Lower leg skin (tissue), 4 donors: ENCODE measurements around the gene ELOA. TPM values are rescaled to one million over a fixed set of nuclear protein-coding genes. Genes with fewer than 3 reads are reported as not detected.

Source experiments
- DNase-seq, 2 donors: peaks; one replicate each; pipeline ENCODE4 v3.0.0-alpha.2; 2019; ENCODE audit warnings: low spot score in 2 of 2
- H3K4me3 ChIP-seq: fragments of 200-600 bp; sonication (generic); 2 replicates; pipeline ENCODE4 v1.5.1; 2017; ENCODE audit warnings: mild to moderate bottlenecking, low read depth; ENCODE audit not compliant: poor library complexity, severe bottlenecking
- CTCF ChIP-seq, 3 donors: fragments of 450-650 bp; IDR thresholded peaks; one replicate each; pipeline ENCODE4 v1.5.1; 2016; ENCODE audit warnings: antibody characterized with exemption in 3 of 3, mild to moderate bottlenecking in 3 of 3, moderate library complexity in 2 of 3
- POLR2A ChIP-seq, 2 donors: fragments of 450-650 bp; IDR thresholded peaks; one replicate each; pipeline ENCODE4 v1.6.1; 2016 to 2017; ENCODE audit warnings: antibody characterized with exemption in 2 of 2, mild to moderate bottlenecking in 1 of 2, moderate library complexity in 1 of 2
- WGBS, 2 donors: methylation state at CpG; one replicate each; pipeline ENCODE4 v1.1.5; 2018; 5-methylcytosine and 5-hydroxymethylcytosine counted together
- intact Hi-C: fragments of 100-400 bp; cut with DNase I; formaldehyde crosslinking; loops from one replicate; pipeline ENCODE4 v1.15.0; 2023; ENCODE audit warnings: low total_unique reads
- total RNA-seq, 4 donors: library from RNA; depleted of rRNA; stranded (reverse); fragments of >200 nt; gene quantifications; one replicate each; pipeline ENCODE4 v1.1.0, GENCODE V29; 2016

The ELOA gene
- total RNA-seq, 4 donors from 2014 or later, result 33.6 to 40.4 (median 39.9) TPM

DNA sequence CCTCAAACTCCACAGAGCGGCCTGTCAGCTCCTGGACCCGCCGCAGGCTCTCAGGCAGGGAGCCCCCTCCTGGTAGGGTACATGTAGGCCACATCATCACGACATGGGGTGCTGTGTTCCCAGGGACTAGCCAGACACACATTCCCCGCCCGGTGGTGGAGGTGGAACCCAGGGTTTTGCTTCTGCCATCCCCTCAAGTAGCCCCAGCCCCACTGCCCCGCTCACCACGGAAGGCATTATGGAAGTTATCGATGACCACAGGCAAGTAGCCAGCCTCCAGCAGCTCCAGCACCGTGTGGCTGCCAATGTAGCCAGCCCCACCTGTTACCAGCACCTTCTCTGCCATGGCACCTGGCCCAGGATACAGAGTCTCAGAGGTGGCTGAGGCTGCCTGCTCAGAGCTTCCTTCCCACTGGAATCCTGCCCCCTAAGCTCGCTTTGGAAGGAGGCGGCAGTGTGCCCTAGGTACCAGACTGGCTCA is 55.4 kb downstream of the ELOA start:
- 80 to 83% methylated on average over 12 of the region's 12 CpGs for WGBS, 2 donors
- H3K4me3 ChIP-seq, result no peak overlapping the region
- TF ChIP-seq CTCF (IDR thresholded peaks at IDR 0.05) (no peak), POLR2A (IDR thresholded peaks at IDR 0.05) (no peak)
- intact Hi-C loops, result no loop called here
- no peak for DNase-seq

DNA sequence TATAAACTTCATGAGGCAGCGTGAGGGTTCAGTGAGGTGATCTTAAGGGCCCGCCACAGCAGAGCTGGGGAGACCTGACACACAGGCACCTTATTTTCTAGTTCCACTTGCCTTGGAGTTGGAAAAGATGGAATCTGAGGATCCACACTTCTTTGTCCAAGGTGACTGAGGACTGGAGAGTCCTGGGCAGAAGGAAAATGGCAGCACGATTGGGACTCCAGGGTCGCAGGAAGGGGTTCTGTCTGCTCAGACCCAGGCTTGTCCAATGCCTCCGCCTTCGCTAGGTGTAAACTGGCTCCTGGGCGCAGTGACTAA is 55.9 kb downstream of the ELOA start:
- 57 to 58% methylated on average over 7 of the region's 7 CpGs for WGBS, 2 donors

GRCh38 chr1:23799570-23800399 is 56.5 kb downstream of the ELOA start:
- H3K4me3 ChIP-seq, result peak overlapping the region; percentile 41
- TF ChIP-seq POLR2A (IDR thresholded peaks at IDR 0.05) (no peak), CTCF (IDR thresholded peaks at IDR 0.05) (no peak)
- intact Hi-C loops, result no loop called here
- peak; percentile 64 to 93 for DNase-seq
- 1 to 4% methylated on average over 17 to 40 of the region's 48 CpGs for whole genome bisulfite sequencing, 2 donors

More for the DNA sequence above, 55.9 kb downstream of the ELOA start:
- DNase-seq, result no peak
- TF ChIP-seq POLR2A (IDR thresholded peaks at IDR 0.05) (no peak), CTCF (IDR thresholded peaks at IDR 0.05) (no peak)
- H3K4me3 ChIP-seq, result no peak overlapping the region
- intact Hi-C loops, result no loop called here

DNA sequence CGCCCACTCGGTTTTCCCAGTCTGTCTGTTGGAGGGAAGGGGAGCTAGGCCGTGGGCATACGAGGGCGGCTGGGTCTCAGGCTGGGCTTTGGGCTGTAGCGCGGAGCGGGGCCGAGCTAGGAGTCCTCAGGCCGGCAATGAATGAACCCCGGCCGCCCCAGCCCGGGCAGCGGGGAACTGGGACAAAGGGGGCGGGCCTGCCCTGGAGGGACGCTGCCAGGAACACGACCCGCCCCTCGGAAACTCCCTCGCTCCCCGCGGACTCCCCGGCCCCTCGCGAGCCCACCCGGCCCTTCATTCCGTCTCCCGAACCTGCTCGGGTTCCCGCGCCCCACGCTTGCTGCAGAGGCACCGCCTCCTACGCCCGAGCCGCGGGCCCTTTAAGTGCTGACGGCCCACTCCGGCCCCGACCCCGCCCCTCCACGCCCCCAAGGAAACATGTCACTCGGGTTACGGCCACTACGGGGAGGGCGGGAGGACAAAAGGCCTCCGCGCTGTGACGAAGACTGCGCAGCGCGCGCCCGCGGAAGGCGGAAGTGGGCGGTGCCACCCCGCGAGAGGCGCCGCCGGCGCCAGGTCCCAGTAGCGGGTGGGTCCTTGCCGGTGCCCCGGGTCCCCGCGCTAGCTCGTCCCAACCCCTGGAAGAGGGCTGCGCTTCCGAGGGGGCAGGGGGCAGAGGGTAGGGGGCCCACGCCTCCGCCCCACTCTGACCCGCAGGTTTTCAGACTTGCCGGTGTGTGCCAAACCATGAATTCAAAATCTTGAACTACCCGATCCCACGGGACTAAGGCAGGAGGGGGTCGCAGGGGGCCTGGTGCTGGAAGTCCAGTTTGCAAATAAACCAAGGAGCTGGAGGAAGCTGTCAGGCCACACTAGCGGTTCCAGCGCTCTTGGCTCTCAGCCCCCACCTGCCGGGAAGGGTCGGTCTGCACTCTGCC is 57.4 kb downstream of the ELOA start, which contains the start of gene GALE:
TSS of gene GALE (minus strand) at position 355 of the 938 bp plus-strand sequence. CDS start 1,747 bp downstream, outside the sequence.
- peak; percentile 96 to 99 for DNase-seq
- intact Hi-C loops, result no loop called here
- WGBS, 2 donors, result 0 to 1% methylated on average over 44 to 46 of the region's 82 CpGs
- TF ChIP-seq POLR2A (IDR thresholded peaks at IDR 0.05), result peak in 1 of 2 donors; percentile 21
- TF ChIP-seq CTCF (IDR thresholded peaks at IDR 0.05), result no peak
- peak within 1 kb of the TSS; percentile 71 for H3K4me3 ChIP-seq

DNA sequence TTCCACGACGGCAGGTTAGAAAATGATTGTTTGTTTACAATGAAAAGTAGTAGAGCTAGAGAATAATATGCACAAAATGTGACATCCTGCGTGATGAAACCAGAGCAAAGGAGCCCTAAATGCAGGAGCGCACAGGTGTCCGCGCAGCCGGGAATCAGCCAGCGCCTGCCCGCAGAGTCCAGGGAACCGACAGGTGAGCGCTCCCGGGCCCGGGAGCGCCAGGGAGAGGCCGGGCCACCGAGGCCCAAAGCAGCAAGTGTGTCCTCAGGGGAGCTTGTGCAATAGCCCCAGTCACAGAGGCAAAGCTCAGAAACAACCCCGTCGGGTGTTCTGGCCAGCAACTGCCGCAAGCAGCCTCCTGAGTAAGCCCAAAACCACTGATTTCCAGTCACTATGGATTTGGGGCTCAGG is 58.1 kb downstream of the ELOA start:
- intact Hi-C loops, result no loop called here
- WGBS, 2 donors, result 10 to 15% methylated on average over 19 of the region's 19 CpGs
- TF ChIP-seq POLR2A (IDR thresholded peaks at IDR 0.05) (no peak), CTCF (IDR thresholded peaks at IDR 0.05) (no peak)
- DNase-seq, result no peak
- H3K4me3 ChIP-seq, result peak overlapping the region; percentile 71
